T47D (cell line): ENCODE measurements around the gene PAQR3.
"Not testable (repeated sequence)": the region's sequence is repeated elsewhere in the genome, so short reads cannot be mapped to it uniquely, and the experiment has no call there.

Experiments
- DNase-seq, 2 experiments: peaks; one replicate each; pipeline versions ENCODE4 v3.0.0 to v3.0.0-alpha.2; 2011 to 2012; ENCODE audit warnings: low read depth in 1 of 2, low spot score in 1 of 2
- JUND ChIP-seq: IDR thresholded peaks from 2 replicates; pipeline ENCODE4 v1.6.1; 2012; ENCODE audit warnings: low read depth
- in situ Hi-C: cut with HindIII; loops from 2 replicates; pipeline ENCODE4 v1.10.0; 2016; ENCODE audit warnings: low sequenced_read_pairs, low pct_unique_long_range_greater_than_20kb

Gene PAQR3

GRCh38 chr4:78949735-78950134 is 10.5 kb upstream of the PAQR3 start:
- in situ Hi-C loops = no loop called here
- no peak for DNase-seq
- no peak for TF ChIP-seq JUND

- no peak for TF ChIP-seq JUND
- no peak for DNase-seq
- in situ Hi-C loops = no loop called here
Measured at GRCh38 chr4:78945651-78946179, 6.5 kb upstream of the PAQR3 start.

DNA sequence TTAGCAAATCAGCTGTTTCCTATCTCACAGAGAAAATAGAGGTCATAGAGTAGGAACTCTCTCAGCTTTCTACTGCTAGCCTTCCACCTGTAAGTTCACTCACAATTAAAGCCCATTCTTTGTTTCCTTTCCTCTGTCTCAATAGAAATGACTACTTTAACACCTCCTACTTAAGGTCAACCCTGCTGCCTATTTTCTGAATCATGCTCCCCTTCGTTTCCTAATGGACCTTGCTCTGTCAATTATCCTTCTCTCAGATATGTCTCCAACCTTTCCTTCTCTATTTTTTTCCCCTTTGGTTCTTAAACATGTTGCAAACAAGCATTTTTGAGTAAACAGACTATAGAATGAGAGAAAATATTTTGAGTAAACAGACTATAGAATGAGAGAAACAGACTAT is 5.1 kb upstream of the PAQR3 start:
- in situ Hi-C loops = no loop called here

GRCh38 chr4:78940752-78941151 is 1.5 kb upstream of the PAQR3 start:
- in situ Hi-C loops = no loop called here
- no peak for TF ChIP-seq JUND

More for the DNA sequence above, 5.1 kb upstream of the PAQR3 start:
- no peak for TF ChIP-seq JUND
- no peak for DNase-seq

DNA sequence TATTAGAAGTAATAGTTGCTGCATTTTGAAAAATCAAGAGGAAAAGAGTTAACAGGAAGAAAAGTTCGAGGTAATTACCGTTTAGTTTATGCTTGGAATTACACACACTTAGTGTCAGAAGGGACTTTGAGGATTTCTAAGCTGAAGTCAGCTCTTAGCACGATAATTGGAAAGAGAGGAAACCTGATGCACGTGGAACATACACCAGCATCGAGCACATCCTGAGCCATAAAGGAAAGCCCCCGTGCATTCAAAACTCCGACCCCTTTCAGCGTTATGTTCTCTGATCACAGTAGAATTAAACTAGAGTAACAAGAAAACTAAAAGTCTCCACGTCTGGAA is 400 bp upstream of the PAQR3 start:
- in situ Hi-C loops = no loop called here

More at GRCh38 chr4:78940752-78941151, 1.5 kb upstream of the PAQR3 start:
- no peak for DNase-seq

DNA sequence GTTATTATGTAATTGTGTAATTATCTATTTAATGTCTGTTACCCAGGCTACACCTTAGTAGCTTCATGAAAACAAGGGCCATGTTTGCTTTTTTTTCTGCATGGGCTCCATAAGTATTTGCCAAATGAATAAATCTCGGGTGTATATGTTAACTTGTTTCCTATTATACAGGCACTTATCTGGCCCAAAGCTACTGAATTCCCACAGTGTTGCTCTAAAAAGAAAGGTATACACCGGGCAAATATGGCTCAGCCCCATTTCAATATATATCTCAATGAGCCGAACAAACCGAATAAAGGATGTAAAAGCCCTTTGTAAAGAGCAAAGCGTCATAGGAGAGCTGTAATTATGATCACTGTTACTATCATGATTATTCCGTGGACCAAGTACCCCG is 767 bp downstream of the PAQR3 start:
- in situ Hi-C loops = no loop called here
- DNase-seq = no peak
- TF ChIP-seq JUND = no peak

More for the DNA sequence above, 400 bp upstream of the PAQR3 start:
- TF ChIP-seq JUND = no peak
- DNase-seq = no peak

DNA sequence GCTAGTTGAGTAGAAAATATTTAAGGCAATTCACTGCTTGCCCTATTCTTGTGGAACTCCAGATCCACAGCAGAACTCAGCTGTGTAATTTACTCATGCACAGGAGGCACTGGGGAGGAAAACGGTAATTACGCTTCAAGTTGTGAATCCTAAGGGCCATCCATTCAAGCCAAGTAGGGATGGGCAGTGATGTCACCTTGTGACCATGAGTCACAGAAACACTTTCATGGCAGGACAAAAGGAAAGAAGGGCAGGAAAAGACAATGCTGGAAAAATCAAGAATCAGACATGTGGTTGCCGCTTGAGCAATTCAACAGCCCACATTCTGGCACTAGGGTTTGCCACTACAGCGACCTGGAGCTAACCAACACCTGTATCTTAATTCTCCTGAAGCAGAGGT is 1.4 kb downstream of the PAQR3 start:
- no peak for TF ChIP-seq JUND
- in situ Hi-C loops = no loop called here
- no peak for DNase-seq

GRCh38 chr4:78936989-78937388 is 2.2 kb downstream of the PAQR3 start:
- no peak for DNase-seq
- in situ Hi-C loops = no loop called here
- no peak for TF ChIP-seq JUND

GRCh38 chr4:78930016-78930629 is 9.1 kb downstream of the PAQR3 start:
- in situ Hi-C loops = no loop called here
- TF ChIP-seq JUND = no peak
- no peak for DNase-seq

GRCh38 chr4:78928835-78929234 is 10.4 kb downstream of the PAQR3 start:
- in situ Hi-C loops = no loop called here
- no peak for DNase-seq
- no peak for TF ChIP-seq JUND

- no peak for TF ChIP-seq JUND
- in situ Hi-C loops = no loop called here
- no peak for DNase-seq
Measured at GRCh38 chr4:78926826-78927225, 12.4 kb downstream of the PAQR3 start.

GRCh38 chr4:78923464-78924312 is 15.6 kb downstream of the PAQR3 start:
- TF ChIP-seq JUND = no peak
- in situ Hi-C loops = no loop called here
- peak in 1 of 2 experiments; percentile 29 for DNase-seq

GRCh38 chr4:78922207-78922606 is 17.0 kb downstream of the PAQR3 start:
- no peak for TF ChIP-seq JUND
- in situ Hi-C loops = no loop called here
- no peak for DNase-seq

DNA sequence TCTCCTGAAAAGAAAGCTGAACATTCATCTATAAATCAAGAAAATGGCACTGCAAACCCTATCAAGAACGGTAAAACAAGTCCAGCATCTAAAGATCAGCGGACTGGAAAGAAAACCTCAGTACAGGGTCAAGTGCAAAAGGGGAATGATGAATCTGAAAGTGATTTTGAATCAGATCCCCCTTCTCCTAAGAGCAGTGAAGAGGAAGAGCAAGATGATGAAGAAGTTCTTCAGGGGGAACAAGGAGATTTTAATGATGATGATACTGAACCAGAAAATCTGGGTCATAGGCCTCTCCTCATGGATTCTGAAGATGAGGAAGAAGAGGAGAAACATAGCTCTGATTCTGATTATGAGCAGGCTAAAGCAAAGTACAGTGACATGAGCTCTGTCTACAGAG is 28.6 kb downstream of the PAQR3 start:
- no peak for DNase-seq
- no peak for TF ChIP-seq JUND
- in situ Hi-C loops = no loop called here

DNA sequence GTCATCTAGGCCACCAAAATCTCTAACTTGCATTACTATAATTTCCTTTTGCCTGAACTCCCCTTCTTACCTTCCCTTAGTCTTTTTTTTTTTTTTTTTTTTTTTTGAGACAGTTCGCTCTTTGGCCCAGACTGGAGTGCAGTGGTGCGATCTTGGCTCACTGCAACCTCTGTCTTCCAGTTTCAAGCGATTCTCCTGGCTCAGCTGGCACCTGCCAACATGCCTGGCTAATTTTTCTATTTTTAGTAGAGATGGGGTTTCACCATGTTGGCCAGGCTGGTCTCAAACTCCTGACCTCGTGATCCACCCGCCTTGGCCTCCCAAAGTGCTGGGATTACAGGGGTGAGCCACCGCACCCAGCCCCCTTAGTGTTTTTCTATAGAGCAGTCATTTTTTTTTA is 30.3 kb downstream of the PAQR3 start:
- DNase-seq, in situ Hi-C loops: not testable (repeated sequence)
